ENCODE data around the gene SLC35F2. TPM values are rescaled to one million over a fixed set of nuclear protein-coding genes. Genes with fewer than 3 reads are reported as not detected.

The SLC35F2 gene
- total RNA-seq, 6 experiments from 2014 or later = 0.06 to 0.55 (median 0.28) TPM; not detected in 1

- Histone ChIP-seq H3K4me1 (no peaks in the 10 kb centered on the region), H3K36me3 (no peaks in the 10 kb centered on the region), H3K9me3 (no peaks in the 10 kb centered on the region), H3K27me3 (no peaks in the 10 kb centered on the region), H3K27ac (no peak overlapping the region), H3K4me3 (no peak overlapping the region)
- intact Hi-C loops (cut with DNase I) = no loop called here
- DNase-seq (no peak), ATAC-seq (no peak)
- 51% methylated on average over 5 of the region's 5 CpGs for WGBS (ENCODE audit: insufficient coverage, low coverage, low lambda C conversion rate, missing lambda C conversion rate)
- TF ChIP-seq CTCF (IDR thresholded peaks at IDR 0.05) = no peak
- TF ChIP-seq POLR2A (IDR thresholded peaks at IDR 0.05) = no peak
Observed at GRCh38 chr11:107752508-107752907, 106.1 kb downstream of the SLC35F2 start.

- TF ChIP-seq CTCF (IDR thresholded peaks at IDR 0.05) (no peak), POLR2A (IDR thresholded peaks at IDR 0.05) (no peak)
- intact Hi-C loops (cut with DNase I) = no loop called here
- Histone ChIP-seq H3K4me1 (no peaks in the 10 kb centered on the region), H3K9me3 (no peaks in the 10 kb centered on the region), H3K36me3 (no peaks in the 10 kb centered on the region), H3K4me3 (no peak overlapping the region), H3K27ac (no peak overlapping the region), H3K27me3 (no peaks in the 10 kb centered on the region)
- ATAC-seq (no peak), DNase-seq (no peak)
- WGBS (ENCODE audit: insufficient coverage, low coverage, low lambda C conversion rate, missing lambda C conversion rate) = 63% methylated on average over 9 of the region's 9 CpGs
Observed at GRCh38 chr11:107751082-107751481, 107.5 kb downstream of the SLC35F2 start.

- ATAC-seq = no peak
Observed at GRCh38 chr11:107750313-107750712, 108.3 kb downstream of the SLC35F2 start.

GRCh38 chr11:107747622-107748021 lies 111.0 kb downstream of the SLC35F2 start:
- no peaks in the 10 kb centered on the region for H3K36me3 ChIP-seq
- H3K4me1 ChIP-seq = no peaks in the 10 kb centered on the region
- no peaks in the 10 kb centered on the region for H3K27me3 ChIP-seq
- DNase-seq = no peak
- no peak for TF ChIP-seq POLR2A (IDR thresholded peaks at IDR 0.05)
- TF ChIP-seq CTCF (IDR thresholded peaks at IDR 0.05) = no peak
- no peaks in the 10 kb centered on the region for H3K9me3 ChIP-seq
- no peak overlapping the region for H3K27ac ChIP-seq
- H3K4me3 ChIP-seq = no peak overlapping the region
- intact Hi-C loops (cut with DNase I) = no loop called here
- WGBS (ENCODE audit: insufficient coverage, low coverage, low lambda C conversion rate, missing lambda C conversion rate) = 34% methylated on average over 2 of the region's 2 CpGs
- no peak for ATAC-seq

More at GRCh38 chr11:107750313-107750712, 108.3 kb downstream of the SLC35F2 start:
- TF ChIP-seq CTCF (IDR thresholded peaks at IDR 0.05) (no peak), POLR2A (IDR thresholded peaks at IDR 0.05) (no peak)
- intact Hi-C loops (cut with DNase I) = no loop called here
- DNase-seq = no peak
- no peak overlapping the region for H3K27ac ChIP-seq
- no peaks in the 10 kb centered on the region for H3K4me1 ChIP-seq
- no CpG with 5 or more reads among the region's 15 CpGs for WGBS (ENCODE audit: insufficient coverage, low coverage, low lambda C conversion rate, missing lambda C conversion rate)
- H3K36me3 ChIP-seq = no peaks in the 10 kb centered on the region
- H3K4me3 ChIP-seq = no peak overlapping the region
- H3K9me3 ChIP-seq = no peaks in the 10 kb centered on the region
- no peaks in the 10 kb centered on the region for H3K27me3 ChIP-seq

- intact Hi-C loops (cut with DNase I) = no loop called here
- 37% methylated on average over 3 of the region's 3 CpGs for WGBS (ENCODE audit: insufficient coverage, low coverage, low lambda C conversion rate, missing lambda C conversion rate)
- H3K36me3 ChIP-seq = no peaks in the 10 kb centered on the region
Observed at GRCh38 chr11:107744736-107745135, 113.9 kb downstream of the SLC35F2 start.

More at GRCh38 chr11:107744736-107745135, 113.9 kb downstream of the SLC35F2 start:
- no peak for DNase-seq
- H3K4me1 ChIP-seq = no peaks in the 10 kb centered on the region
- no peak for TF ChIP-seq CTCF (IDR thresholded peaks at IDR 0.05)
- no peak for TF ChIP-seq POLR2A (IDR thresholded peaks at IDR 0.05)
- H3K27me3 ChIP-seq = no peaks in the 10 kb centered on the region
- no peak overlapping the region for H3K4me3 ChIP-seq
- H3K9me3 ChIP-seq = no peaks in the 10 kb centered on the region
- ATAC-seq = no peak
- no peak overlapping the region for H3K27ac ChIP-seq

Measured in right lobe of liver (tissue), 6 donors.